ENCODE measurements around the gene C1QTNF1.

Gene C1QTNF1

DNA sequence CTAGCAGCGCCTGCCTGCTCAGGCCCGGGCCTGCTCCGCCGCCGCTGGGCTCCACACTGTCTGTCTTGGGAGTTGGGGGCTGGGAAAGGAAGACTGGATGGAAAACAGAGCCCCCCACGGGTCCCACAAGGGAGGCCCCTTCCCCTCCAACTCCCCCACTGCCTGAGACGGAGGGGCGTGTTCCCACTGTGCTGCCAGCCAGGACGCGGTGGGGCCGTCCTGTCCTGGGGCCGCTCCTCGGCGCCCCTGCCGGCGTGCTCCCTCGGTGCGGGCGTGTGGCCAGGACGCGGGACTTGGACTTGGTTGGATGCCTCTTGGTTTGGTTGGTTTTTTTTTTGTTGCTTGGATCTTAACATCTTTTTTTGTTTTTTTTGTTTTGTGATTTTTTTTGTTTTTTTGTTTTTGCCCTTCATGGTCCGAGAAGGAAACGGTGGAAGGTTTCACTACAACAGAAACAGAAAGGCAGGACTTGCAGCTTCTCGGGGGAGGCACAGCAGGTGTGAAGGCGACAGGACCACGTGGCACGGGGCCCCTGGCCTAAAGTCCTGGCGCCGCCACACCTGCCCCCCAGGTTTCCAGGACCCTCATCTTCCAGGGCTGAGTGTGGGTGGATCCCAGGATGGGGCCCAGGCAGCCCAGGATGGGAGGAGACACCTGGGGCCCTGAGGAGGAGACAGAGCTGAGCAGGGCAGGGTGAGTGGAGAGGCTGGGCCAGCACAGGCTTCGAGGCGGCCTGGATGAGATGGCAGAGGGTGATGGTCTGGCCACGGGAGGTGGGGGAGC, 66.7 kb downstream of the C1QTNF1 start:
- DNase-seq (ENCODE audit: low read depth in 2 of 2): no peak

DNA sequence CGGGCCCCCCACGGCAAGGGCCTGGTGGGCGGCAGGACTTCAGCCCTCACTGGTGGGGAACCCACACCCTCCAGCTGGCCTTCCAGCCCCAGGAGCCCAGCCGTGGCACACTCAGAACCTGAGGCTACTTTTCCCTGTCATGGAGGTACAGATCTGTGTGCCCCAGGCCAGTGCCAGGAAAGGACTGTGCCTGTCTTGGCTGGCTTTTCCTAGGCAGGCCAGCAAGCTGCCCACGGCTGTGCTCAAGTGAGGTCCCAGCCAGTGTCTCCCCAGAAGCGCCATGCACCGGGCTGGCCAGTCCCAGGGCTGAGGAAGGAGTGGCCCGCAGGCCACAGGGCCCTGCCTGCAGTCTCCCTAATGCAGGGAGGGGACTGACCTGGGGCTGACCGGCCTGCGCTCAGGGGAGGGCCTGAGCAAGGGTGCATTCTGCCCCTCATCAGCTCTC, 67.3 kb downstream of the C1QTNF1 start:
- DNase-seq (ENCODE audit: low read depth in 2 of 2): no peak

DNA sequence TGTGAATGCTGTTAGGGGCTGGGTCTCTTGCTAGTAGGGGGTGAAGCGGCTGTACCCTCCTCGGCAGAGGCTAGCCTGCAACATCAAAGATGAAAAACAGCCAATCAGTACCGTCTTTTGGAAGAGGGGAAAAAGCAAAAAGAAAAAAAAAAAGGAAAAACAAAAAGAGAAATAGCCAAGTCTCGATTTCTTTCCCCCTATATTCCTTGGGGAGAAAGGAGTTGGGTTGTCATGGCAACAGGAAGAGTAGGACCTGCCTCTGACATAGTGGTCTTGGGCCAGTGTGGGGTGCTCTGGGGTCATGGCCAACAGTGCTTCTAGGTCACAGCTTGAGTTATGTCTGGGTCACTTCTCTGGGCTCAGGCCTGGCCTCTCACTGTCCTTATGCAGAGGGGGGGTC, 68.6 kb downstream of the C1QTNF1 start:
- no peak for DNase-seq (ENCODE audit: low read depth in 2 of 2)

DNA sequence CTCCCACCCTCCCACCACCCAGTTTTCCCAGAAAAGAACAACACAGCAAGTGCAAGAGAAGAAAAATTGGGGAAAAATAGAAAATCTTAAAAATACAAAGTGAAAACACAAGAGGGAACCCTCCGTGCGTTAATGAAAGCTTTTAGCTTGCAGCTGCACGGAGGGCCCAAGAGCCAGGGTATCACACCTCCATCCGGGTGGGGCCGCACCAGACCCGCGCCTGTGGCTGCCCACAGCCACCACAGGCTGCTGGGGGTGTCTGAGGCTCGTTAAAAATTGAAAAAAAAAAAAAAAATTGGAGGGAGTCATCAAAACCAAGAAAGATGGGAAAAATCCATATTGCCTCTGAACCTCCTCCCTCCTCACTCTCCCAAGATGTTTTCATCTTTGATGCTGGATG, 69.3 kb downstream of the C1QTNF1 start:
- DNase-seq (ENCODE audit: low read depth in 2 of 2): no peak

DNA sequence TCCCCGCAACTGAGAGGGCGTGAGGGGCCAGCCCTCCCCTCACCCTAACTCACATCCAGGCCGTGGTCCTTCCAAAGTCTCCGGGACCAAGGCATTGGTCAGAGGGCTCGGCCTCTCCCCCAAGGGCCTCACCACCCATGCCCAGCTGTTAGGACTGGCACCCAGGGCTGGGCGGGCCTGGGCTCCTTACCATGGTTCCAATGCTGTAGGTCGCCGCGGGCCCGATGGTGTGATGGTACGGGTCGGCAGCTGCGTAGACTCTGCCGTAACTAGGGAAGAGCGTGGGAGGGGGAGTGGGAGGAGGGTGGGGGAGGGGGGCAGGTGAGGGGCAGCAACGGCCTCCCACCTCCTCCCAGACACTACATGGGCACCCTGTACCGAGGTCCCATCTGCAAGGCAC, 70.3 kb downstream of the C1QTNF1 start:
- DNase-seq (ENCODE audit: low read depth in 2 of 2): no peak

DNA sequence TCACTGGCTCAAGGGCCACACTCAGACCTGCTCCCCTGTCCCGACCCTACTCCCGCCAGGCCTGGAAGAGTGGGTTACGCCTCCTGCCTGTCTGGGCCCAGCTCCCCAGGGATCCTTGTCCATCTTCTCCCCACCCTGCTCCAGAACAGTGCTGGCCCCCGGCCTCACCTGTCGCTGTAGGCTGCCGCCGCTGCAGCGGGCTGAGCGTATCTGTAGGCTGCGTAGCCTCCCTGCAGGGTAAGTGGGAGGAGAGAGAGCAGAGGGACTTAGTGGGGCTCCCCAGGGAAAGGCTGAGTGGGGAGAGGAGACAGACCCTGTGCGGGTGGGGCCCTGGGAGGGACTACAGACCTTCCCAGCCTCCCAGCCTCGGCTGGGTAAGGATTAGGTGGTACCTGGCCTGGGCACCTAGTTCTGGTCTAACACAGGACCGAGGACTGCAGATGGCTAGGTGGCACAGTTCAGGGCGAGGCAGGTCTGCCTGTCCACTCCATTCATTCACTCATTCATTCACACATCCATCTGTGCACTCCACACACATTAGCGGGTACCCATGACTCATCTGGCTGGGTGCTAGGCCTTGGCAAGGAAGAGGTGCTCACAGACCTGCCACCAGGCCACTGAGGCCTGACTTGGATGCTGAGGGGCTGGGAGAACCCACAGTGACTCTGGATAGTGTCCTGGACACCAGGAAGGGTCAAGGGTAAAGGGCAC, 71.5 kb downstream of the C1QTNF1 start:
- no peak for DNase-seq (ENCODE audit: low read depth in 2 of 2)

DNA sequence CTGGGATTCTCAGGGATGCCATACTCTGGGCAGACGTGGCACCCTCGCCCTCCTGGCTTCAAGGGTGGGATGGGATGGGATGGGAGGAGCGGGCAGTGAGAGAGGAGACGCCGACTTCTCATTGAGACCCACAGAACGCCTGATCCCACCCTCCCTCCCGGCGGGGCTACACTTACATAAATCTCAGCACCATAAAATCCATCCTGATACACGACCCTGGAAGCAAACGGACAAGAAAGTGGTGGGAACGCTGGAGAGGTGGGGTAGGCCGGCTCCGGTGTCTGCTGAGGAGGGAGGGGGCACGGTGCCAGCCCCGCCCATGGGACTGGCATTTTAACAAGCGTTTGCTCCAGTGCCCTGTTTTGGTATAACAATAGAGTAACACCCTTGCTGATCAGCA, 72.5 kb downstream of the C1QTNF1 start:
- DNase-seq (ENCODE audit: low read depth in 2 of 2): no peak

DNA sequence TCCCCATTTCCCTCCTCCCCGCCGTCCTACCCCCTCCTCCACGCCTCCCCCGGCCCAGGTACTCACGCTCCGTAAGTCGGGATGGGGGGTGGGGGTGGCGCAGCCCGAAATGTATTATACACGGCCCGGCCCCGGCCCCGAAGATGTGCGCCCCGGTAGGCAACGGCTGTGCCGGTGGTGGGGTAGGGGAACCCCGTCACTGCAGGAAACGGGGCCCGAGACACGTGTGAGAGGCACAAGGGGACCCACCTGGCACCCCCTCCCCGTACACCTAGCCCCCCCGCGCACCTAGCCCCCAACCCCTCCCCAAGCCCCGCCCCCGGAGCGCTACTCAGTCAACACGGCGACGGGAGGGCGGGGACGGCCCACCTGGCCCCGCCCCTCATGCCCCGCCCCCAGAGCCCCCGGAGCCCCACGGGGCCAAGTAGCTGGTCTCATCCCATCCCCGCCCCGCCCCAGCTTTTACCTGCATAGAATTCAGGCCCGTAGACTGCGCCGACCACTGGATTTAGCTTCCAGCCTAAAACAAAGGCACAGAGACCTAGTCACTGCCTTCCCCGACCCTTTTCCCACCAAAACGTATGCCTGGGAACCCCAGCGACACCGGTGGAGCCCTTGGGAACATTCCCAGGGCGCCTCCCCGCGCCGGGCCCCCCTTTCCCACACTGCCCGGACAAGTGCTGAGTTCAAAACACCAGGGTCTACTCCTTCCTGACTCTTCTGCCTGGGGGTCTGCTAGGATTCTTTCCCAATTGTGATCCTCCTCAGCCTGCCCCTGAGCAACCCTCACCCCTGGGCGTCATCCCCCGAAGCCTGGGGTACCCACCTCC, 73.5 kb downstream of the C1QTNF1 start:
- DNase-seq (ENCODE audit: low read depth in 2 of 2): no peak

DNA sequence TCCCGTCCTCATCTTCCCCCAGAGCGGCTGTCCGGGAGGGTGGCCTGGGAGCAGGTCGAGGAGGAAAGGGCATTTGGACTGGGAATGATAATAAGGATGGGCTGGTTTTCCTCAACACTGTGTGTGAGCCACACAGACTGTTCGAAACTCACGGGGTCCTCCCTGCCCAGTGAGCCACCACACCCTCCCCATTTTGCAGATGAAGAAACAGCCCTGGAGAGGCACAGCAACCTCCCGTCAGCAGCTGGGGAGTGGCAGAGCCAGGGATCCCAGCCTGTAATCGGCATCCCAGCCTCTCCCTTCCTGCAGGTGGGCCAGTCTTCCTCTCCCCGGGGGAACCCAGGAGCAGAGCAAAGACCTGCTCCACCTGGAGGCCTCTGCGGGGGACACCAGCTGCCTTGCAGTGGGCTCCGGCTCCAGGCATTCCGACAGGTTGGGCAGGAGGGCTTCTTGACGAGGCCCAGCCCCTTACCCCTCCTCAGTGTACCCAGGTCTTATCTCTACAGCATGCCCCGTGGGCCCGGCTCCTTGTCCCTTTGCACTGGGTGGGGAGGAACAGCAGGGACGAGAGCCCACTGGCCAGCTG, 74.4 kb downstream of the C1QTNF1 start:
- no peak for DNase-seq (ENCODE audit: low read depth in 2 of 2)
